Stimulated activated CD8-positive, alpha-beta memory T cell treated with anti-CD3 and anti-CD28 coated beads, Interleukin-4, amount 100 ng/mL, for 48 hours (primary cell): Measurements from ENCODE around the gene LRRFIP2.
"Not testable (repeated sequence)": the region's sequence is repeated elsewhere in the genome, so short reads cannot be mapped to it uniquely, and the experiment has no call there.

Experiments used
- DNase-seq: peaks from one replicate; pipeline ENCODE4 v3.0.0-alpha.2; 2020

LRRFIP2 gene, protein sequence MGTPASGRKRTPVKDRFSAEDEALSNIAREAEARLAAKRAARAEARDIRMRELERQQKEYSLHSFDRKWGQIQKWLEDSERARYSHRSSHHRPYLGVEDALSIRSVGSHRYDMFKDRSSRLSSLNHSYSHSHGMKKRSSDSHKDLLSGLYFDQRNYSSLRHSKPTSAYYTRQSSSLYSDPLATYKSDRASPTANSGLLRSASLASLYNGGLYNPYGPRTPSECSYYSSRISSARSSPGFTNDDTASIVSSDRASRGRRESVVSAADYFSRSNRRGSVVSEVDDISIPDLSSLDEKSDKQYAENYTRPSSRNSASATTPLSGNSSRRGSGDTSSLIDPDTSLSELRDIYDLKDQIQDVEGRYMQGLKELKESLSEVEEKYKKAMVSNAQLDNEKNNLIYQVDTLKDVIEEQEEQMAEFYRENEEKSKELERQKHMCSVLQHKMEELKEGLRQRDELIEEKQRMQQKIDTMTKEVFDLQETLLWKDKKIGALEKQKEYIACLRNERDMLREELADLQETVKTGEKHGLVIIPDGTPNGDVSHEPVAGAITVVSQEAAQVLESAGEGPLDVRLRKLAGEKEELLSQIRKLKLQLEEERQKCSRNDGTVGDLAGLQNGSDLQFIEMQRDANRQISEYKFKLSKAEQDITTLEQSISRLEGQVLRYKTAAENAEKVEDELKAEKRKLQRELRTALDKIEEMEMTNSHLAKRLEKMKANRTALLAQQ

DNA sequence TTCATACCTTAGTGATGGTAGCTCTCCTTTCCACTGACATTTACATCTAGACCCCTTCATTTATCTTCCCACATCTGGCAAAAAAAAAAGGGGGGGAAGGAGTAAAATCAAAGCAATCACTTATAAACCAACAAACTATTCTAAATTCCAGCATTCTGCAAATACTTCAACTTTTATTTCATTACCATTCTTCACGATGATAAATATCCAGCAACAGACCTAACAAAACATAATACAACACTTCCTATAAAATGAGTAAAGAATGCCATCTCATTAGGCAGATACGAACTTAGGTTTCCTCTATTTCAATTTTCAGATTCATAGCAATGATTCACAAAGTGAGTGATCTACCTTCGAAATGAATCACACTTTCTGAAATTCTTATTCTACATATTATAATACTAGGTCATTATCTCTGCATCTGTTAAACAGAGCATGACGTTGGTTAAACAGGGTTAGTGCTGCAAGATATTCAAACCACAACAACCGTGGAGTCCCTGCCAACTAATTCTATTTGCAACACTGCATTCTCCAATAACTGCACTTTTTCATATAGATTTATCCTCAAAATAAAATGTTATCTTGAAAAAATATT, at the start of gene LRRFIP2:
LRRFIP2 (minus strand) TSS at position 51 of the 595 bp plus-strand sequence. CDS start 25,599 bp downstream, outside the sequence.
- no peak for DNase-seq

DNA sequence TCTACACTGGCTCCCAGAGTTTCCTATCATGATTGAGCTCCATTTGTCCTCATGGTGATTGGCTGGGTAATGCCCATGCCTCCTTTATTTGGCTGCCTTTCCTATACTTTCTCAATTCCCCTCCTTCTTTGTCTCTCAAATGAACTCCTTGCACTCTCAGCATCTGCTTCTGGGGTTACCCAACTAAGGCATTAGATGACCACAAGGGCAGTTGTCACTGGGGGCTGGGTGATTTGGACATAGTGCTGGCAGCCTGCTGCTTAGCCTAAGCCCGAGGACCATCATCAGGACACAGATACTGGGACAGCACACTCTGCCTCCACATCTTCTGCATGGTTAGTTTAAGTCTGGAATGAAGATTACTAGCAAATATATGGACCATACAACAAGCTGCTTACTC, 49.2 kb upstream of the LRRFIP2 start:
- DNase-seq = no peak

GRCh38 chr3:37223141-37223558, 48.8 kb upstream of the LRRFIP2 start:
- no peak for DNase-seq

DNA sequence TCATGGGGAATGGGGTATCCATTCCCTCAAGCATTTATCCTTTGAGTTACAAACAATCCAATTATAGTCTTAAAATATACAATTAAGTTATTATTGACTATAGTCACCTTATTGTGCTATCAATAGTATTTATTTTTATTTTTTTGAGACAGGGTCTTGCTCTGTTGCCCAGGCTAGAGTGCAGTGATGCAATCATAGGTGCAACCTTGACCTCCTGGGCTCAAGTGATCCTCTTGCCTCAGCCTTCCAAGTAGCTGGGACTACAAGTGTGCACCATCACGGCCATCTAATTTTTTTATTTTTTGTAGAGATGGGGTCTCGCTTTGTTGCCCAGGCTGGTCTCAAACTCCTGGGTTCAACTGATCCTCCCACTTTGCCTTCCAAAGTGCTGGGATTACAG, 48.2 kb upstream of the LRRFIP2 start:
- DNase-seq = not testable (repeated sequence)

DNA sequence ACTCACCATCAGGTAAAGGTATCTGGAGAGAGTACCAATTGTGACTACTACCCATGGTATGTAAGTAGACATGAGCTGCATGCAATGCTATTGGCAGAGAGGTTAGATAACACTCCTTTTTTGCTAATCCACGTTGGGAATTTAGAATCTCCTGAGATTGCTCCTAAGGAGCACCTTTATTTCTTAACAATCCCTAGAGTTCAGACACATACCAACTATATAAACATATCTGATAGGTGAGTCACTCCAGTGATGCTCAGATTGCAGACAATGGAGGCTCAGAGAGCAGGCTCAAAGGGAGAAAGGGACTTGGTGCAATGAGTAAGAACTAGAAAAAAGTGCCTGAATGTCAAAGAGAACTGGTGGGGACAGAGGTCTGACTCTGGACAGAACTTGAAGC, 47.0 kb upstream of the LRRFIP2 start:
- no peak for DNase-seq

- no peak for DNase-seq
Measured at GRCh38 chr3:37219266-37219665, 44.9 kb upstream of the LRRFIP2 start.

GRCh38 chr3:37218206-37218605, 43.8 kb upstream of the LRRFIP2 start:
- no peak for DNase-seq

DNA sequence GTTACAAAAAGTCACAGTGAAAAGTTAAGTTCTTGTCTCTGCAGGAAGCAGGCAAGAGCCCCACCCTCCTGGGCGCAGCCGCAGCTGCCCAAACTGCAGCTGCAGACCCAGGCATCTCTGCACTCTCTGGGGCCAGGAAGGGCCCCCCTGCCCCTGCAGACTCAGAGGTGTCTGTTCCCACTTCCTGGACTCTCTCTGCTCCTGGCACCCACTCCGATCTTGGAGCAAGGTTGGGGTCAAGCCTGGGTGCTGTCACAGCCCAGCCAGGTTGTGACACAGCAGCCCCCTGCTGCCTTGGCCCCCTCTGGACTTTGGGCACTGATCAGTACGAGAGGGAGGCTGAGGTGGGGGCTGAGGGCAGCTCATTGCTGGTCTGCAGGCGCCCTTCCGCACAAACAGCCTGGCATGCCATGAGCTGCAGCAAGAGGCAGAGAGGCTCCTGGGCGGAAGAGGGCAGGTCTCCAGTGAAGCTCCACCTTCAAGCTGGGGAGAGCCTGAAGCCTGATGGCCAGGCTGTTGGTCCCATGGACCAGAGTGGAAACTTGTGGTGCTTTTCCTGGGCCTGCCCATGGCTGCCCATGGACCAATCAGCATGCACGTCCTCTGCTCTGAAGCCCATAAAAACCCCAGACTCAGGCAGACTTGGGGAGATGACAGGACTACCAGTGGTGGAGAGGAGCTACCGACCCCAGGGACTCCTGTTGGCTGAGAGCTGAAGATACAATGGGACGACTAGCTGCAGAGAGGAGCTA, 42.9 kb upstream of the LRRFIP2 start:
- no peak for DNase-seq

DNA sequence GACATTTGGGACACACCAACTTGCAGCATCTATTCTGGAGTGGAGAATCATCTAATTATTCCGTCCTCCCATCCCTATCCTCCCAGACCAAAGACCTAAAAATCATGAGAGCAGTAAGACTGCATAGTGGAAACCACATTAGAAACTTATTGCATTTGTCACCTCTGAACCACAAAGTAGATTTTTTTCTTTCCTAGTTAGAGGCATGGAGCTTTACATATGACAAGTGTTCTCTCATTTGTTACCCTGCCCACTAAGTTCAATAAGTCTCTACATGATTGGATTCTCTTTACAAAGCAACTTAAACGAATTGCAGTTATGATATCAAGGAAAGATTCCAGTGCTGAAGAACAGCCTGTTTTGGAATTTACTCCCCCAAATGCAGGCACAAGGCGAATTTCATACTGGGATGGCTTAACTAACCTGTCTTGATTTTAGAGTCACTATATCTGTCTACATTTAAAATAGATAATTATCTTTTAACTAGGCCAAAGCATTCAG, 42.3 kb upstream of the LRRFIP2 start:
- no peak for DNase-seq

DNA sequence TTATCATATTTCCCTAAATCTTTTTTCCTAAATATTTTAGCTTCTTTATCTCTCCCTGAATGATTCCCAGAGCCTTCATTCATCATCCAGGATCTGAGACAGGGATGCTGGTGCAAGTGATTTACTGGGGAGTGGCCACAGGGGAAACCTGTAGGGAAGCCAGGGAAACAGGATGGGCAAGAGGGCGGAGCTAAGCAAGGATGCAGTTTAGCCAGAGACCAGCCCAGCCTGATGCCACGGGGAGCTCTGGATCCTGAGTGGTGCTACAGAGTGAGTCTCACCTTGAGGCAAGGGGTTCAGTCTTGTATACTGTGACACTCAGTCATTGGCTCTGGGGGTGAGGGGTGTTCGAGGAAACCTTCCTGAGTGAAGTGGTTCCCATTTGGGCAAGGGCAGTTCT, 39.7 kb upstream of the LRRFIP2 start:
- DNase-seq = no peak

- DNase-seq = no peak
Measured at GRCh38 chr3:37210230-37210629, 35.8 kb upstream of the LRRFIP2 start.

- DNase-seq = not testable (repeated sequence)
Measured at GRCh38 chr3:37208576-37208975, 34.2 kb upstream of the LRRFIP2 start.

GRCh38 chr3:37208008-37208407, 33.6 kb upstream of the LRRFIP2 start:
- not testable (repeated sequence) for DNase-seq

- DNase-seq = not testable (repeated sequence)
Measured at GRCh38 chr3:37206041-37206440, 31.7 kb upstream of the LRRFIP2 start.

- DNase-seq = no peak
Measured at GRCh38 chr3:37204314-37204713, 29.9 kb upstream of the LRRFIP2 start.

- DNase-seq = no peak
Measured at GRCh38 chr3:37202035-37202434, 27.7 kb upstream of the LRRFIP2 start.

- DNase-seq = no peak
Measured at GRCh38 chr3:37200141-37200540, 25.8 kb upstream of the LRRFIP2 start.

- DNase-seq = no peak
Measured at GRCh38 chr3:37198996-37199395, 24.6 kb upstream of the LRRFIP2 start.

DNA sequence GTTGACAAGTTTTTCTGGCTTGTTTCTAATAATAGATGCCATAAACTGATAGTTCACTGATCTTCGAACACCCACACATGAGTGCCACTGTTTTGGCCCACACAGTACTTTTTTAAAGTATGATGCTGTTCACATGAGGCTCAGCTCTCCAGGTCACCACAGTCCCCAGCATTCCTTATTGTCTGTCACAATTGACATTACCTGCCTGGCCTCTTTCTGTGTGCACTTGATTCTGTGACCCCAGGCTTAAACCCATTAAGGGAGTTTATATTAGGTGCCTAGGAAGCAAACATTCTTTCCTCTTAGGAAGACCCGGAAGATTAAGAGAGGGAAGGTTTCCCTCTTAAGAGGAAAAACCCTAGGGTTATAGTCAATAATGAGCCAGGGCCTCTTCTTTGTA, 24.2 kb upstream of the LRRFIP2 start:
- DNase-seq = no peak

- no peak for DNase-seq
Measured at GRCh38 chr3:37197810-37198371, 23.5 kb upstream of the LRRFIP2 start.

DNA sequence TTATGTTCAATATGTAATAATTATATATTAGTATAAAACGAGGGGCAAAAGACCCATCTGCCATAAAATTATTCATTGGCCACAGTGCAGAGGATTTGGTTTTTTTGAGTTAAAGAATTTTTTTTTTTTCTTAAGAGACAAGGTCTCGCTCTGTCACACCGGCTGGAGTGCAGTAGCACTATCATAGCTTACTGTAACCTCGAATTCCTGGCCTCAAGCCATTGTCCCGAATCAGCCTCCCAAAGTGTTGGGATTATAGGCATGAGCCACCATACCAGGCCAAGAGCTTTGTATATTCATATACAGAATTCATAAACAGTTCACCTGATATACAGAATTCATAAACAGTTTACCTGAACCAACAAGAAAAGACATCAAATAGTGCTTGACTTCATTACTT, 20.2 kb upstream of the LRRFIP2 start:
- no peak for DNase-seq

DNA sequence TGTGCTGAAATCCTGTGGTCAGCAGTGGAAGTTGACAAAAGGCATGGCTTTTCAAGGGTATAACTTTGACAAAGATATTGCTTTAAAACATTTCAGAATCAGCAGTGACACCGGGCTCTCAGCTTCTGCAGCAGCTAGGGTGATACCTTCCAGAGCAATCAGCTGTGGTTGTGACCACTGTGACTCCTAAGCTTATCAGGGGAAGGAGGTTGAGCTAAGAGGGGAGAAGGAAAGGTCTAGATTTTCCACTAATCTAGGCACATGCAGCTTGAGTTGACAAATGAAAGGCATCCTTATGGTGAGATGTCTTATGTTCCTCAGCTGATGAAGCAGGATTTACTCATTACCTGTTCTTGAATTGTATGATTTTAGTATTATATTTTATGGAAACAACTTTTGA, 16.3 kb upstream of the LRRFIP2 start:
- DNase-seq = no peak

DNA sequence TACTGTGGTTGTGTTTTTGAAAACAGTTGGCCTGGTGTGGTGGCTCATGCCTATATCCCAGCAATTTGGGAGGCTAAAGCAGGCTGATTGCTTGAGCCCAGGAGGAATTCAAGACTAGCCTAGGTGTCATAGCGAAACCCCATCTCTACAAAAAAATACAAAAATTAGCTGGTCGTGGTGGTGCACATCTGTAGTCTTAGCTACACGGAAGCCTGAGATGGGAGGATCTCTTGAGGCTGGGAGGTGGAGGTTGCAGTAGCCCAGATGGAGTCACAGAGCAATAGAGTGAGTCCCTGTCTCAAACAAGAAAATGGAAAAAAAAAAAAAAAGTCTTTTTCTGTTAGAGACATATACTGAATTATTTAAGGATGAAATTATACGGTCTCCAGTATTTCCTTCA, 14.7 kb upstream of the LRRFIP2 start:
- no peak for DNase-seq
